LNCaP clone FGC (cell line): ENCODE measurements around the gene SCAI.

Experiments
- DNase-seq: peaks from one replicate; pipeline ENCODE4 v3.0.0-alpha.2; 2011; ENCODE audit warnings: low read depth
- H3K4me3 ChIP-seq: 2 replicates; pipeline ENCODE4 v1.5.1; 2011; ENCODE audit warnings: mild to moderate bottlenecking, low read depth, low read length, control low read depth
- CTCF ChIP-seq: IDR thresholded peaks from 2 replicates; pipeline ENCODE4 v1.5.1; 2012; ENCODE audit warnings: mild to moderate bottlenecking; ENCODE audit not compliant: control insufficient read depth, insufficient read depth; ENCODE audit errors: extremely low read depth

Gene SCAI

GRCh38 chr9:125161284-125161918 lies 18.1 kb upstream of the SCAI start:
- no peak for TF ChIP-seq CTCF
- H3K4me3 ChIP-seq: no peak overlapping the region
- DNase-seq: no peak

GRCh38 chr9:125160750-125161149 lies 17.4 kb upstream of the SCAI start:
- TF ChIP-seq CTCF: no peak
- DNase-seq: no peak

GRCh38 chr9:125156551-125156950 lies 13.2 kb upstream of the SCAI start:
- no peak for TF ChIP-seq CTCF
- H3K4me3 ChIP-seq: no peak overlapping the region
- no peak for DNase-seq

More at GRCh38 chr9:125160750-125161149, 17.4 kb upstream of the SCAI start:
- H3K4me3 ChIP-seq: no peak overlapping the region

- TF ChIP-seq CTCF: no peak
- DNase-seq: no peak
- no peak overlapping the region for H3K4me3 ChIP-seq
Measured at GRCh38 chr9:125153712-125154367, 10.5 kb upstream of the SCAI start.

- no peak for TF ChIP-seq CTCF
- no peak overlapping the region for H3K4me3 ChIP-seq
- no peak for DNase-seq
Measured at GRCh38 chr9:125151730-125152129, 8.4 kb upstream of the SCAI start.

GRCh38 chr9:125150349-125151245 lies 7.3 kb upstream of the SCAI start:
- H3K4me3 ChIP-seq: no peak overlapping the region
- TF ChIP-seq CTCF: no peak

More at GRCh38 chr9:125150349-125151245, 7.3 kb upstream of the SCAI start:
- DNase-seq: no peak
